MM.1S (cell line): ENCODE measurements around the gene FN3K.

Source experiments
- DNase-seq: peaks from one replicate; pipeline ENCODE4 v3.0.0-alpha.2; 2015
- H2AFZ ChIP-seq: fragments of 300-600 bp; sonication (generic); 2 replicates; pipeline ENCODE4 v1.6.0; 2016; ENCODE audit warnings: antibody characterized with exemption, low read length
- H3F3A ChIP-seq: fragments of 300-600 bp; sonication (generic); 2 replicates; pipeline ENCODE4 v1.6.1; 2016; ENCODE audit warnings: mild to moderate bottlenecking, antibody characterized with exemption, low read length, moderate library complexity, mixed read lengths; ENCODE audit not compliant: insufficient read depth
- H3K27ac ChIP-seq: fragments of 300-600 bp; sonication (generic); 2 replicates; pipeline ENCODE4 v1.5.1; 2016; ENCODE audit warnings: mild to moderate bottlenecking, low read length
- H3K27me3 ChIP-seq: fragments of 300-600 bp; sonication (generic); replicated peaks from 2 replicates; pipeline ENCODE4 v1.6.0; 2016; ENCODE audit warnings: low read length; ENCODE audit not compliant: insufficient read depth
- H3K36me3 ChIP-seq: fragments of 300-600 bp; sonication (generic); replicated peaks from 2 replicates; pipeline ENCODE4 v1.6.1; 2016; ENCODE audit warnings: mild to moderate bottlenecking, low read length, mixed read lengths; ENCODE audit not compliant: insufficient read depth
- H3K4me1 ChIP-seq: fragments of 300-600 bp; sonication (generic); 2 replicates; pipeline ENCODE4 v1.6.1; 2016; ENCODE audit warnings: low read length, mixed read lengths
- H3K4me2 ChIP-seq: fragments of 300-600 bp; sonication (generic); 2 replicates; pipeline ENCODE4 v1.6.0; 2016; ENCODE audit warnings: low read depth, low read length
- H3K4me3 ChIP-seq: fragments of 300-600 bp; sonication (generic); 2 replicates; pipeline ENCODE4 v1.5.1; 2016; ENCODE audit warnings: low read length, mixed read lengths
- H3K79me2 ChIP-seq: fragments of 300-600 bp; sonication (generic); 2 replicates; pipeline ENCODE4 v1.6.1; 2016; ENCODE audit warnings: mixed run types, low read length, mixed read lengths
- H3K9ac ChIP-seq: fragments of 300-600 bp; sonication (generic); 2 replicates; pipeline ENCODE4 v1.6.1; 2016; ENCODE audit warnings: low read length, mixed read lengths
- H3K9me2 ChIP-seq: fragments of 300-600 bp; sonication (generic); replicated peaks from 2 replicates; pipeline ENCODE4 v1.6.1; 2016; ENCODE audit warnings: mild to moderate bottlenecking, low read length, mixed read lengths; ENCODE audit not compliant: insufficient read depth
- H3K9me3 ChIP-seq: fragments of 300-600 bp; sonication (generic); replicated peaks from 2 replicates; pipeline ENCODE4 v1.6.1; 2016; ENCODE audit warnings: mild to moderate bottlenecking, low read length, mixed read lengths; ENCODE audit not compliant: insufficient read depth
- H4K20me1 ChIP-seq: fragments of 300-600 bp; sonication (generic); 2 replicates; pipeline ENCODE4 v1.6.1; 2016; ENCODE audit warnings: mild to moderate bottlenecking, low read length, moderate library complexity, mixed read lengths; ENCODE audit not compliant: insufficient read depth
- CTCF ChIP-seq: fragments of 300-600 bp; sonication (generic); IDR thresholded peaks from 2 replicates; pipeline ENCODE4 v1.5.1; 2016; ENCODE audit warnings: antibody characterized with exemption, low read length, mixed read lengths
- EZH2 ChIP-seq: fragments of 300-600 bp; sonication (generic); optimal IDR thresholded peaks from 2 replicates; pipeline ENCODE3; 2017; ENCODE audit warnings: low read depth, mild to moderate bottlenecking, antibody characterized with exemption, low read length, mixed read lengths
- EZH2phosphoT487 ChIP-seq: fragments of 300-600 bp; sonication (generic); IDR thresholded peaks from 2 replicates; pipeline ENCODE4 v1.6.1; 2018; ENCODE audit warnings: antibody characterized with exemption, low read length

FN3K gene

DNA sequence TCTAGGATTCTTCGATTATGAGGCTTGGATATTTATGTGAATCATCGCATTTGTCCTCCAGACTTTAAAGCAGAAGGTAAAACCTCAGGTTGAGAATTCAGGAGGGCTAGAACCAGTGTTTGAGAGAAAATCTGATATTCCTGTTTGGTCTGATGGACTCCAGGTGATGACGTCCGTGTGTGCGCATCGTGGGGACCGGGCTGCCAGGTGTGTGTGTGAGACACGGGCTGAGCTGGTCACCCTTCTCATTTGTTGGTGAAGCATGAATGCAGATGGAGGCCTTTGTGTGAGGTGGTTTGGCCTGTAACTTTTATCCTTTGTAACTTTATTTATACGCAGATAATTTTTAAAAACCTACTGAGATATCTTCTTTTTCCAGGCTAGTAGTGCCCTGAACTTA lies 61.6 kb downstream of the FN3K start:
- no peak overlapping the region for H3K4me3 ChIP-seq
- no peak overlapping the region for H3K27ac ChIP-seq
- no peaks in the 10 kb centered on the region for H3F3A ChIP-seq
- TF ChIP-seq EZH2 (no peak), CTCF (no peak), EZH2phosphoT487 (no peak)
- no peak overlapping the region for H2AFZ ChIP-seq
- no peaks in the 10 kb centered on the region for H3K9me3 ChIP-seq
- H3K9me2 ChIP-seq, result no peaks in the 10 kb centered on the region
- H3K36me3 ChIP-seq, result no peaks in the 10 kb centered on the region
- H3K79me2 ChIP-seq, result peaks cover 26% of the 10 kb centered on the region
- no peaks in the 10 kb centered on the region for H3K27me3 ChIP-seq
- H3K4me2 ChIP-seq, result no peak overlapping the region
- no peak for DNase-seq
- no peaks in the 10 kb centered on the region for H3K4me1 ChIP-seq
- H3K9ac ChIP-seq, result no peak overlapping the region
- H4K20me1 ChIP-seq, result no peaks in the 10 kb centered on the region

GRCh38 chr17:82798752-82799151 lies 63.3 kb downstream of the FN3K start:
- no peak for DNase-seq
- Histone ChIP-seq H3K9me2 (no peaks in the 10 kb centered on the region), H3K9me3 (no peaks in the 10 kb centered on the region), H3K79me2 (peaks cover 37% of the 10 kb centered on the region), H4K20me1 (no peaks in the 10 kb centered on the region), H3K9ac (no peak overlapping the region), H3K4me3 (no peak overlapping the region), H3K27me3 (no peaks in the 10 kb centered on the region), H3K4me2 (no peak overlapping the region), H3K36me3 (no peaks in the 10 kb centered on the region), H3K27ac (no peak overlapping the region), H3K4me1 (no peaks in the 10 kb centered on the region), H3F3A (no peaks in the 10 kb centered on the region), H2AFZ (no peak overlapping the region)
- TF ChIP-seq CTCF (no peak), EZH2 (no peak), EZH2phosphoT487 (no peak)

DNA sequence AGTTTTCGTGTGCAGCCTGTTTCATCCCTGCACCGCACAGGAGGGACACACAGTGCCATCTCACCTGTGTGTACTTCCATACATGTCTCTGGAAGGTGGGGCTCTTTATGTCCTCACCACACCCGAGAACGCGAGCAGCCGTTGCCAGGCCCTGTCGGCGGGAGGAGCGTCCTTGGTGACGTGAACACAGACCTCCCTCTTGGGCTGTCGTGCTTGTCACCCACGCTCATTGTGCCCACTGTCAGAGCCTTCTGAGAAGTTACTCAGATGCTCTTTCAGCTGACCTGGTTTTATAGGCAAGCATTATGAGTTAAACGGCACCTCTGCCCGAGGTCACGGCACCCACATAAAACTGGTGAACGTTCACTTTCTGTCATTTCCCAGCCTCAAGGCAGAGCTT lies 64.2 kb downstream of the FN3K start:
- no peaks in the 10 kb centered on the region for H3K27me3 ChIP-seq
- H3K4me2 ChIP-seq, result no peak overlapping the region
- no peaks in the 10 kb centered on the region for H3K36me3 ChIP-seq
- no peak overlapping the region for H3K9ac ChIP-seq
- H3K9me2 ChIP-seq, result no peaks in the 10 kb centered on the region
- no peak overlapping the region for H2AFZ ChIP-seq
- no peak for TF ChIP-seq EZH2
- TF ChIP-seq CTCF, result no peak
- TF ChIP-seq EZH2phosphoT487, result no peak
- H3K4me1 ChIP-seq, result no peaks in the 10 kb centered on the region
- H4K20me1 ChIP-seq, result no peaks in the 10 kb centered on the region
- no peak for DNase-seq
- no peaks in the 10 kb centered on the region for H3K9me3 ChIP-seq
- H3K79me2 ChIP-seq, result peaks cover 34% of the 10 kb centered on the region
- no peak overlapping the region for H3K4me3 ChIP-seq
- no peaks in the 10 kb centered on the region for H3F3A ChIP-seq
- no peak overlapping the region for H3K27ac ChIP-seq
